Stimulated activated CD8-positive, alpha-beta memory T cell treated with anti-CD3 and anti-CD28 coated beads, Interleukin-15, amount 100 ng/mL, for 4 hours (primary cell): ENCODE results near the gene CAND2.
"Not testable (repeated sequence)": the region's sequence is repeated elsewhere in the genome, so short reads cannot be mapped to it uniquely, and the experiment has no call there.

Experiments
- DNase-seq, 2 donors: peaks; one replicate each; pipeline ENCODE4 v3.0.0-alpha.2; 2020; ENCODE audit warnings: low read depth in 2 of 2

CAND2 gene

DNA sequence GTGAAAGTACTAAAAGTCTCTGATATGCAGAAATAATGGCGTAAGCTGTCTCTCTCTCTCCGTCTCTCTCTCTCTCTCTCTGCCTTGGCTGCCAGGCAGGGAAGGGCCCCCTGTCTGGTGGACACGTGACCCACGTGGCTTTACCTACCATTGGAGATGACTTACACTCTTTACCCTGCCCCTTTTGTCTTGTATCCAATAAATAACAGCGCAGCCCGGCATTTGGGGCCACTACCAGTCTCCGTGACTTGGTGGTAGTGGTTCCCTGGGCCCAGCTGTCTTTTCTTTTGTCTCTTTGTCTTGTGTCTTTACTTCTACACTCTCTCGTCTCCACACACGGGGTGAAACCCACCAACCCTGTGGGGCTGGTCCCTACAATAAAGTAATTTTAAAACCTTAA lies 25.2 kb upstream of the CAND2 start:
- no peak for DNase-seq

DNA sequence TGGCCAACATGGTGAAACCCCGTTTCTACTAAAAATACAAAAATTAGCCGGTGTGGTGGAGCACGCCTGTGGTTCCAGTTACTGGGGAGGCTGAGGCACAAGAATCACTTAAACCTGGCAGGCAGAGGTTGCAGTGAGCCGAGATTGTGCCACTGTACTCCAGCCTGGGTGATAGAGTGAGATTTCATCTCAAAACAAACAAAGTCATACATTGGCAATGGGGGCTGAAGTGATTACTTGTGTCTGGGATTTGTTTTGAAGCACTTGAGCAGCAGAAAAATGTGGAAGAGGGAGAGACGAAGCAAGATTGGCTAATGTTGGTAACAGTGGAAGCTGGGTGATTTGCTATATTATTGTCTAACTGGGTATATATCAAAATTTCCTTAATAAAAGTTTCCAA lies 24.0 kb upstream of the CAND2 start:
- no peak for DNase-seq

- no peak for DNase-seq
These were observed 23.3 kb upstream of the CAND2 start for GRCh38 chr3:12773030-12773709.

DNA sequence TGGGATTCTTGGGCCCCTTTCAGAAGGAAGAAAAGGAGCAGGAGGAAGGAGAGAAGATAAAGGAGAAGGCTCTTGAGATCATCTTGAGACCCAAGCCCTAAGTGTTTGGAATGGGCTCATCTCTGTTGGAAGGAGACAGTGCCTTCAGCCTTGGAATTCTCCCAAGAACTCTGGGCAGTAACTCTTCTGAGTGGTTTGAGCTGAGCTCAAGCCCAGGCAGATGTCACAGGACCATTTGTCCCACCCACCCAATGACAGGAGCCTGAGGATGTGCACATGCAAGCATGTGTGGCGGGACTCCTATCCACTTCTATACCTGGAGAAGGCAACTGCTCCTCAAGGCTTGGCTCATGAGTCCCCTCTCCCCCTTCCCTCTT lies 22.8 kb upstream of the CAND2 start:
- DNase-seq, result no peak

GRCh38 chr3:12774619-12775018 lies 21.9 kb upstream of the CAND2 start:
- DNase-seq, result no peak

DNA sequence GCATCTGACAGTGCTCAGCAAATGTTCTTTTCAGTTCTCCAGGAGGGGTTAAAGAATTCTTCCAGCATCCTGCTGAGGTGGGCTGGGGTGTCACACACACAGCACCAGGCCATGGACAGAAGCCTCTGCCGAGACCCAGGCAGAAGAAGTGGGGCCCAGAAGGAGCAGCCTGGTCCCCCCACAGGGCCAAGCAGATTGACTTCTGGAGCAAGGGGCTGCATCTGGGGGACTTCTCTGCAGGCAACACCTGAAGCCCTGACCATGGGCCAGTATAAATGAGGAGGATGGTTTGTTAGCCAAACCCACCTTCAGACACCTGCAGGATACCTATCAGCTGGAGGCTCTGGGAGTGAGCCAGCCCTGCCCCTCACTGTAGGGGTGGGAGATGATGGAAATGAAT lies 21.3 kb upstream of the CAND2 start:
- no peak for DNase-seq

GRCh38 chr3:12775970-12776369 lies 20.5 kb upstream of the CAND2 start:
- not testable (repeated sequence) for DNase-seq

DNA sequence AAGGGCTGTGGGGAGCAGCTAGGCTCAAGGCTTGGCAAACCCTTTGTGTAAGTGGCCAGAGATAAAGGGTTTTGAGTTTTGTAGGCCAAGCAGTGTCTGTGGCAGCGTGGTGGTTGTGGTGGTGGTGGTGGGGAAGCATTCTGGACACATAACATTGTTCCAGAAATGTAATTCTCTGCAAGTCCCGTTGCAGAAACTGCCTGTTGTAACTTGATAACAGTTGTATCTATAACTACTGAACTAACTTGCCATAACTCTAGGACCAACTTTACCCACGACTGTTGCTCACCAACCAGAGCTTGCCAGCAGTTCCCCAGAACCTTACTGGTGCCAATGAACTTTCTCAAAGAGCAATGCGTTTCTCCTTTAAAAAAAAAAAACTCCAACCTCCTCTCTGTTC lies 19.3 kb upstream of the CAND2 start:
- DNase-seq, result no peak

DNA sequence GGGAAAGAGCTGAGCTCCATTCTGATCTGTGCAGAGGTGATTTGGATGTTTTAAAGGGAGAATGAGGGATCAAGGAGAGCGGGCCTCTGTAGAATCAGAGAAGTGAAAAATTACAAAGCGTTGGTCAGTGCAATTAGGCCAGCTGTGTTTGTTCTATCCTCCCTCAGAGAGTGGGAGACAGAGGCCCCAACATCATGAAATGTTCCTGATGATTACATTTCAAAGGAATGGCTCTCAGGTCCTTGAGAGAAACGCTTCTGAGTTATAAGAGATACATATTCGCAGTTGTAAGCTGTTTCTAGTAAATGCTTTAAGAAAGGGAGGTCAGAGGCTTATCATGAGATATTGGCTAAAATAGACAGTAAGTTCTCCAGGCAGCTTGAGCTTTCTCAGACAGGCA lies 15.7 kb upstream of the CAND2 start:
- DNase-seq, result no peak

GRCh38 chr3:12782172-12782815 lies 14.2 kb upstream of the CAND2 start:
- no peak for DNase-seq

- no peak for DNase-seq
These were observed 11.4 kb upstream of the CAND2 start for GRCh38 chr3:12785096-12785495.

- DNase-seq, result peak; percentile 18 to 21
These were observed 9.1 kb upstream of the CAND2 start for GRCh38 chr3:12787346-12787745.

DNA sequence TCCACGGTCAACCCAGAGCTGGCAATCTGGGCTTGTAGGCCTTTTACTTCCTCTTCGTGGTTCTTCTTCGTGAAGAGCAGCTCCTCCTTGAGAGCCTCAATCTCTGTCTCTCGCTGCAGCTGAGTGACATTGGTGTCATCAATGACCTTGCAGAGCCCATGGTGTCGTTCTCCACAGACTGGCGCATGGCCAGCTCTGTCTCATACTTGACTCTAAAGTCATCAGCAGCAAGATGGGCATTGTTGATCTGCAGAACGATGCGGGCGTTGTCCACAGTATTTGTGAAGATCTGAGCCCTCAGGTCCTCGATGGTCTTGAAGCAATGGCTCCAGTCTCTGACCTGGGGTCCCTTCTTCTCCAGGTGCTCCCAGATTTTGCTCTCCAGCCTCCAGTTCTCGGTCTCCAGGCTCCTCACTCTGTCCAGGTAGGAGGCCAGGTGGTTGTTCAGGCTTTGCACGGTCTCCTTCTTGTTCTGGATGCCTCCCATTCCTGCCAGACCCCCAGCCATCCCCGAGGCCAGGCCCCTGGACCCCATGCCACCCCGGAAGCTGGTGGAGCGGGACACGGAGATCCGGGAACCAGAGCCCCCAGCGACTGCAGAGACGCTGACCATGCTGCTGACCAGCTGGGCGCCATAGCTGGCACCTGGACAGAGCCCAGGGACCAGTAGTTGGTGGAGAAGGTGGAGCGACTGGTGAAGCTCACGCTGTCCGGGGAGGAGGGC lies 8.4 kb upstream of the CAND2 start:
- DNase-seq, result not testable (repeated sequence)

DNA sequence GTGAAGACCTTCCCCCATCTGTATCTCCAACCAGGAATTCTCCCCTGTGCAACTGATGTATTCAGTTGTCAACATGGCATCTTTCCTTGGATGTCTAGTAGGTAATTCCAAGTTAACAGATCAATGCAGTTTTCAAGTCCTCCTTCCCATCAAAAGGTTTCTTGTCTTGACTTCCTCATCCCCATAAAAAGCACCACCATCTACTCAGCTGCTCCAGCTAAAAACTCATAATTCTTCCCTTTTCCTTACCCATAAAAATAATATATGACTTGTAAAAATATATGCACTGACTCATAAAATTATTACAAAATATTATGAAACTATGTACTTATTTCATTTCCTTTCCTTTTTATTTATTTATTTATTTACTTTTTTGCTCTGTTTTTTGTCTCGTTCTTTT lies 5.0 kb upstream of the CAND2 start:
- no peak for DNase-seq

DNA sequence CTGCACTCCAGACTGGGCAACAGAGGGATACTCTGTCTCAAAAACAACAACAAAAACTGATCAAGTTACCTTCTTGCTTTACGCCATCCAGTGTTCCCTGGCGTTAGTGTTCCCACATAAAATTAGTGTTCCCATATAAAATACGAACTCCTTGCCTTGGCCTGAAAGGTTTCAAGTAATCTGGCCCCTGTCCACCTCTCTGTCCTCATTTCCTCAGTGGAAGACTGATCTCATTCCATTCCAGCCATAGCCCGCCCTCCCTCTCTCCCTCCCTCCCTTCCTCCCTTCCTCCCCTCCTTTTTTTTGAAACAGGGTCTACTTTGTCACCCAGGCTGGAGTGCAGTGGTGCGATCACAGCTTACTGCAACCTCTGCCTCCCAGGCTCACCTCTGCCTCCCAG lies 2.8 kb upstream of the CAND2 start:
- DNase-seq, result no peak

DNA sequence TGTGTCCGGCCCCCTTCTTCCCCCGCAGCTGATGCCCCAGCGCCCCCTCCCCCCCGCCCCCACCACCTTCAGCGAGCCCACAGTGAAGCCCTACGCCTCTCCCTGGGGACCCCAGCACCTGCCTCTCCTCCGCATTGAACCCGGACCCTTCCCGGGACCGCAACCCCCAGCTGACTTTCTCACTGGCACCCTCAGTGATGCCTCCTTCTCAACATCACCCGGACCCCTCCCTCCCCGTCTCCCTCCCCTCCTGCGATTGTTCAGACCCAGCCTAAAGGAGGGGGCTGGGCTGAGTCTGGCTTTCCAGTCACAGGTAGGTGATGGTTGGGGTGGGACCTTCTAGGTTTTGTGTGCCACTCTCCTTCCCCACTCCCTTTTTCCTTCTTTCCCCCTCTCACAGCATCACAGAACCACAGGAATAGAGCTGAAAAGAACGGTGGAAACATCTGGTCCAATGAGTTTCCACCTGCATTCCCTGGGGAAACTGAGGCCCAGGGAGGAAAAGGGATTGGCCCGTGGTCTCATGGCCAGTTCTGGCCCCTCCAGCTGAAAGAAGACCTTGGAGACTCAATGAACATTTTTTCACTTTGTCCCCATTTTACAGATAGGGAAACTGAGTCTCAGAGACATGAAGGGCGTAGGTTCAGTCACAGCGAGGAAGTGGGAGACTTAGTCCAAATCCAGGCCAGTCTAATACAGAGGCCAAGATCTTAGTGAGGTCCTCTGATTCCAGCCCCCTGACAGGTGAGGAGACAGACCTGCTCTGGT lies 828 bp downstream of the CAND2 start:
- no peak for DNase-seq

DNA sequence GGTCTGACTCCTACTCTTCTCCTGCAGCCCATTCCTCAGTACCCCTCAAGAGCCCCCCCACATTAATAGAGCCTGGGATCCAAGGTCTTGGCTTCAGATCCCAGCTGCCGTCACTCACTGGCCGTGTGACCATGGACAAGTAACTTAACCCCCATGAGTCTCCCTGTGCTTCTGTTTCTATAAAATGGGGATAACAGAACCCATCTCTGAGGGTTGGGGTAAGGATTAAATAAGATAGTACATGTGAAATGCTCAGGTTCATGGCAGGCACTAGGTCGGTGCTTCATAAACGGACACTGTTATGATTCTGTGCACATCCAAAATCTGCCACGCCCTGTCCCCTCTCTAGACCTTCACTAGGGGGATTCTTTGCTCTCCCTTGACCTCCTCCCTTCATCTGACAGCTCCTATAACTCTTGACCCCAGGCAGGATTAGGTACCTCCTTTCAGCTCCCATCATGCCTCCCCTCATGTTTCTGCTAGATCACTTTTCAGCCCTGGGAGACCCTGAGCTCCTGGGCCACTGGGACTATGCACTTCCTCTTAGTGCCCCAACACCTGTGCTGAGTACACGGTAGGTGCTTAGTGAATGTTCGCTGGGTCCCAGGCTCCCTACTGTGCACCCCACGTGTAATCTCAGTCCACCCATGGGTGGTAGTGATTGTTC lies 1.5 kb downstream of the CAND2 start:
- DNase-seq, result no peak

GRCh38 chr3:12798559-12799179 lies 2.2 kb downstream of the CAND2 start:
- DNase-seq, result no peak

DNA sequence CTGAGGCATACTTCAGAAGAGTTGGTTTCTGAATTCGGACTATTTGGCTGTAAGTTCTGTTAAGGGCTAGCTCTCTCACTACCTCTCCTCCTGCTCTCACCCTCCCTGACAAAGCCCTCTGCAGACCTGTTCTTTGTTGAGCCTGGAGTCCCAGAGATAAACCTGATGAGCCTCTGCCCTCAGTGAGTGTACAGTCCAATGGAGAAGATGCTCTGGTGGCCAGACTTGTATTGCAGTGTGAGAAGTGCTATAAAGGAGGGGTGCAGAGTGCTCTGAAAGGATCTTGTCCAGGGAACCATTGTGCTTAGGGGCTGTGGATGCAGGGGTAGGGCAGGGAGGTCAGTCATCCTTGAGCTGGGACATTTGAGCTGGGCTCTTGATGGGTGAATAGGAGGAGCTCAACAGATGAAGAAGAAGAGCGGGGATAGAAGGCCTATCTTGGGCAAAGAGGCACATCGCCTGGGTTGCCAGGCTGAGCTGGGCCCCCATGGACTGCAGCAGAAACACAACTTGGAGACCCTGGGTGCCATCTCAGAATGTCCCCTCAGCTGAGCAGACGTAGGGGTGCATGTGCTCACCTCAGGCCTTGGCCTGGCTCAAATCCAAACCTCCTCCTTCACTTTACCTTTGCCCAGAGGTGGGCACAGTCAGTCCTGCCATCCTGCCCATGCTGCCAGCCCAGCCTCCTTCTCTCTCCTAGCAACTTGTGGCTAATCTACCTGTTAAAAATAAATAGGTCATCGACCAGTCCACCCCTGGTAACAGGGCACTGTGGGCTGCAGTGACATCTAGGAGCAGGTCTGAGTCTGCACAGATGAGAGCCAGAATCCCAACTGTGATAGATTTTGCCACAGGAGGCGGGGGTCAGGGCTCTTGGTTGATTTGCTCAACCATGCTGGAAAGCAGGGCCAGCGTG lies 3.3 kb downstream of the CAND2 start:
- no peak for DNase-seq

GRCh38 chr3:12803371-12803770 lies 6.9 kb downstream of the CAND2 start:
- DNase-seq, result no peak
